ENCODE results near the gene ITGB5.
"Not testable (repeated sequence)": the region's sequence is repeated elsewhere in the genome, so short reads cannot be mapped to it uniquely, and the experiment has no call there.

Gene ITGB5

DNA sequence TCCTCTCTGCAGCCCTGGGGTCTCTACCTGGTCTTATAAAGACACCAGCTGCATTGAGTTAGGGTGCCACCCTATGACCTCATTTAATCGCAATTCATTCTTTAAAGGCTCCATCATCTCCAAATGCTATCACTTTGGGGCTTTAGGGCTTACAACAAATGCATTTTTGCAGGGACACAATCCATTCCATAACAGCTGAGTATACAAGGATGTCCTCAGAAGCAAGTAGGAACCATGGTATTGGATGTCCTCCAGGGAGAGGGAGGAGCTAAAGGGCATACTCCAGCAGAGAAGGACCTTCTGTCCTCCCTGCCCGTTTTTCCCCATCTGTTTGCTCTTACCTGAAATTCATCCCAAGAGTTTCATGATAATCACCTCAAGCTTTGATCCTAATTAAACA, 126.6 kb downstream of the ITGB5 start:
- TF ChIP-seq CSDC2 (CRISPR knock-in tag; IDR thresholded peaks at IDR 0.05) (no peak), TOX (CRISPR knock-in tag; IDR thresholded peaks at IDR 0.05; ENCODE audit: borderline replicate concordance) (0 out of 2 replicates have a peak, but pooled peaks have one; percentile 15)
- ATAC-seq = peak; percentile 70

DNA sequence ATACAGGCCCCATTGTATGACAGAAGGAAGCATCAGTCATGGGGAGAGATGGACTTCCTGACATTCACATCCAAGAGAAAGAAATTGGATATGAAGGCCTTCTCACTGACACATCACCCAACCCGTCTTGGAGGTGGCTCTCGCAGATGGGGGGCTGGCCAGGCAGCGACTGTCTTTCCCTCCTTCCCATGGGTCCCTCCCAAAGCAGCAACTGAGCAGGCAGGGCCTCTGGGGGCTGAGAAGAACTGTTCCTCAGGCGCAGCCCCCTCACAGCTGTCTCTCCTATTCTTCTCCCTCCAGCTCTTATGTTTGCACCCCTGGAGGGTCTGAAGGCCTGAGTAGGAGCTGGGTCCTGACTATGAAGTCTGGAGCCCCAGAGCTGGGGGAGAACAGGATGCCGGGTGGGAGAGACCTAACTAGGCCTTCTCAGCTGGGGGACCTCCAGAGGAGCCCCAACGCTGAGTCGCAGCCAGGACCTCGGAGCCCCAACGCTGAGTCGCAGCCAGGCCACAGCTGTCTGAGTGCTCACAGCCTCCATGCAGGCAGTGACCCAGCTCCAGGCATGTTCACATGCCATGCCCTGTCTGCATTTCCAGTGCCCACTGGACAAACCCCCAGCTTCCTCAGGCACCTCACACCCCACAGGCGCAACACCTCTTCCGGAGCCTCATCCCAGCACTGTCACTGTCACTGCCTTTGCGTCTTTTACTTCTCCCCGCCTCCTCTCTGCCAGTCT, 127.3 kb downstream of the ITGB5 start:
- ATAC-seq = peak; percentile 3; the same call in 1 of the 3 replicates
- TF ChIP-seq BACH2 (CRISPR knock-in tag; IDR thresholded peaks at IDR 0.05; ENCODE audit: borderline replicate concordance) = no peak
- no peak for TF ChIP-seq ZFP3 (CRISPR knock-in tag; IDR thresholded peaks at IDR 0.05)
- TF ChIP-seq ZNF8 (CRISPR knock-in tag; IDR thresholded peaks at IDR 0.05) = no peak
- TF ChIP-seq PPARA (CRISPR knock-in tag; IDR thresholded peaks at IDR 0.05; ENCODE audit: borderline replicate concordance) = no peak
- TF ChIP-seq, protein P1, sequence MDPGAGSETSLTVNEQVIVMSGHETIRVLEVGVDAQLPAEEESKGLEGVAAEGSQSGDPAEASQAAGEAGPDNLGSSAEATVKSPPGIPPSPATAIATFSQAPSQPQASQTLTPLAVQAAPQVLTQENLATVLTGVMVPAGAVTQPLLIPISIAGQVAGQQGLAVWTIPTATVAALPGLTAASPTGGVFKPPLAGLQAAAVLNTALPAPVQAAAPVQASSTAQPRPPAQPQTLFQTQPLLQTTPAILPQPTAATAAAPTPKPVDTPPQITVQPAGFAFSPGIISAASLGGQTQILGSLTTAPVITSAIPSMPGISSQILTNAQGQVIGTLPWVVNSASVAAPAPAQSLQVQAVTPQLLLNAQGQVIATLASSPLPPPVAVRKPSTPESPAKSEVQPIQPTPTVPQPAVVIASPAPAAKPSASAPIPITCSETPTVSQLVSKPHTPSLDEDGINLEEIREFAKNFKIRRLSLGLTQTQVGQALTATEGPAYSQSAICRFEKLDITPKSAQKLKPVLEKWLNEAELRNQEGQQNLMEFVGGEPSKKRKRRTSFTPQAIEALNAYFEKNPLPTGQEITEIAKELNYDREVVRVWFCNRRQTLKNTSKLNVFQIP (CRISPR knock-in tag; IDR thresholded peaks at IDR 0.05; ENCODE audit: borderline replicate concordance, low read depth) = no peak
- TF ChIP-seq, protein P2, sequence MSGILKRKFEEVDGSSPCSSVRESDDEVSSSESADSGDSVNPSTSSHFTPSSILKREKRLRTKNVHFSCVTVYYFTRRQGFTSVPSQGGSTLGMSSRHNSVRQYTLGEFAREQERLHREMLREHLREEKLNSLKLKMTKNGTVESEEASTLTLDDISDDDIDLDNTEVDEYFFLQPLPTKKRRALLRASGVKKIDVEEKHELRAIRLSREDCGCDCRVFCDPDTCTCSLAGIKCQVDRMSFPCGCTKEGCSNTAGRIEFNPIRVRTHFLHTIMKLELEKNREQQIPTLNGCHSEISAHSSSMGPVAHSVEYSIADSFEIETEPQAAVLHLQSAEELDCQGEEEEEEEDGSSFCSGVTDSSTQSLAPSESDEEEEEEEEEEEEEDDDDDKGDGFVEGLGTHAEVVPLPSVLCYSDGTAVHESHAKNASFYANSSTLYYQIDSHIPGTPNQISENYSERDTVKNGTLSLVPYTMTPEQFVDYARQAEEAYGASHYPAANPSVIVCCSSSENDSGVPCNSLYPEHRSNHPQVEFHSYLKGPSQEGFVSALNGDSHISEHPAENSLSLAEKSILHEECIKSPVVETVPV (CRISPR knock-in tag; IDR thresholded peaks at IDR 0.05) = no peak
- TF ChIP-seq TCF4 (CRISPR knock-in tag; IDR thresholded peaks at IDR 0.05; ENCODE audit: borderline replicate concordance) = no peak
- TF ChIP-seq ZNF565 (CRISPR knock-in tag; conservative IDR thresholded peaks at IDR 0.05; ENCODE audit: low read depth) = no peak

DNA sequence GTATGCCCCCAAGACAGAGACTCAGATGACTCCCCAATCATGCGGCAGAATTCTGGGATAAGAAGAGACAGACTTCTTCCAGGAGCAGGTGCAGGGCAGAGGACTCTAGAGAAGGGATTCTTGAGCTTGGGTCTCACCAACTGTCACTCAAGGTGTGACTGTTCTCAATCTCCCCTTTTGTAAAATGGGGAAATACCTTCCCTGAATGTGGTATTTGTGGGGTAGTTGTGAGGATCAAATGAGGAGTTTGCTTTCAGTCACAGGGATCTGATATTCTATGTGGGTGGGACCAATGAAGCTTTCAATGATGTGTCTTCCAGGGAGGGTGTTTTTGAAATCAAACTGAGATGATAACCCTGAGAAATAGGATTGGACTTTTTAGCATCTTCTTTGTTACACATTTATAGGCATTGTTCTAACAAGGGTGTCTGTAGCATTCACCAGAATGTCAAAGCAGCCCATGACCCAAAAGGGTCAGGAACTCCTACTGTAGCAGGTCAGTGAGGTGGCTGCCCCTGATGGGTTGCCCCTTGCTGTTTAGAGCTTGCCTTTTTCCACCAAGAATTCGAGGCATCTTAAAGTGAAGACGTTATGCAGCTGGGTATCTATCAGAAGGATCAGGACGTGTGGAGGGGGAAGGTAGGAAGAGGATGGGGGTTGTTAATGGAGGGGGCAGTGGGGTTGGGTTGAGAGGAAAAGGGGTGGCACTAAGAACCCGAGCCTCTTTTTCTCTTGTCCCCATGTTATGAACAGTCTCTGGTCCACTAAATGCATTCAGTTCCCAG, 128.1 kb downstream of the ITGB5 start:
- ATAC-seq = no peak
- TF ChIP-seq SNAI2 (CRISPR knock-in tag; IDR thresholded peaks at IDR 0.05) (no peak), ISL1 (CRISPR knock-in tag; IDR thresholded peaks at IDR 0.05) (no peak), TOX (CRISPR knock-in tag; IDR thresholded peaks at IDR 0.05; ENCODE audit: borderline replicate concordance) (no peak), ZFP3 (CRISPR knock-in tag; IDR thresholded peaks at IDR 0.05) (no peak), RARB (CRISPR knock-in tag; IDR thresholded peaks at IDR 0.05) (no peak), OSR1 (CRISPR knock-in tag; IDR thresholded peaks at IDR 0.05) (no peak), ARNTL (CRISPR knock-in tag; IDR thresholded peaks at IDR 0.05; ENCODE audit: borderline replicate concordance, low read depth) (no peak), ZNF8 (CRISPR knock-in tag; IDR thresholded peaks at IDR 0.05) (no peak), TCF4 (CRISPR knock-in tag; IDR thresholded peaks at IDR 0.05; ENCODE audit: borderline replicate concordance) (no peak)
- TF ChIP-seq, protein P3, sequence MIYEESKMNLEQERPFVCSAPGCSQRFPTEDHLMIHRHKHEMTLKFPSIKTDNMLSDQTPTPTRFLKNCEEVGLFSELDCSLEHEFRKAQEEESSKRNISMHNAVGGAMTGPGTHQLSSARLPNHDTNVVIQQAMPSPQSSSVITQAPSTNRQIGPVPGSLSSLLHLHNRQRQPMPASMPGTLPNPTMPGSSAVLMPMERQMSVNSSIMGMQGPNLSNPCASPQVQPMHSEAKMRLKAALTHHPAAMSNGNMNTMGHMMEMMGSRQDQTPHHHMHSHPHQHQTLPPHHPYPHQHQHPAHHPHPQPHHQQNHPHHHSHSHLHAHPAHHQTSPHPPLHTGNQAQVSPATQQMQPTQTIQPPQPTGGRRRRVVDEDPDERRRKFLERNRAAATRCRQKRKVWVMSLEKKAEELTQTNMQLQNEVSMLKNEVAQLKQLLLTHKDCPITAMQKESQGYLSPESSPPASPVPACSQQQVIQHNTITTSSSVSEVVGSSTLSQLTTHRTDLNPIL (CRISPR knock-in tag; IDR thresholded peaks at IDR 0.05; ENCODE audit: low read depth) = no peak
- TF ChIP-seq, protein P2 (CRISPR knock-in tag; IDR thresholded peaks at IDR 0.05) = no peak

DNA sequence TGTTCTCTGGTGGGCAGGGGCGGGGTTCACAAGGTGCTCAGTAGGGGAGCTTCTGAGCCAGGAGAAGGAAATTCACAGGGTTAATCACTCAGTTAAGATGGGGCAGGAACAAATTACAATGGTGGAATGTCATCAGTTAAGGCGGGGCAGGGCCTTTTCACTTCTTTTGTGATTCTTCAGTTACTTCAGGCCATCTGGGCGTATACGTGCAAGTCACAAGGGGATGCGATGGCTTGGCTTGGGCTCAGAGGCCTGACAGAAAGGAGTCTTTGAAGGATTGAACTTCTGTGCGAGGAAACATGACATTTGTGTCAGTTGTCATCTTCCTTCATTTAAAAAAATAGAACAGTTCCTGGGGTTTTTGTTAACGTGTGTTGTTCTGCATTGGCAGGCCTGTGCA, 129.2 kb downstream of the ITGB5 start:
- not testable (repeated sequence) for ATAC-seq

DNA sequence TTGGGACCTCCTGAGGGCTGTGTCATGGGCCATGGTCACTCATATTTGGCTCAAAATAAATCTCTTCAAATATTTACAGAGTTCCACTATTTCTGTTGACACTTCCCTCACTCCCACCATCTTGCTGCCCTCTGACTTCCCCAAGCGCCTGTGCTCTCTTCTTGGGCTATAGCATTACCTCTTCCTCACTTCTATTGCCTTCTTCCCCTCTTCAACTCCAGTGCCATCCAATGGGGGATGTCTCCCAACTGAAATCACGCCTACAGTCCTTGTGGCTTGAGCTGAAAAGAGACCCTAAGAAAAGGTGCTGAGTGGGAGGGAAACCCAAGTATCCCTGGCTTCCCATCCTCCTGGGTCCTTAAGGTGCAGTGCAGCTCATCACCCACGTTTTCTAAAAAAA, 135.1 kb downstream of the ITGB5 start:
- ATAC-seq = no peak
- TF ChIP-seq ZFP3 (CRISPR knock-in tag; IDR thresholded peaks at IDR 0.05) (no peak), ZFP30 (CRISPR knock-in tag; IDR thresholded peaks at IDR 0.05) (no peak), ZC3H10 (CRISPR knock-in tag; IDR thresholded peaks at IDR 0.05) (no peak), ISL1 (CRISPR knock-in tag; IDR thresholded peaks at IDR 0.05) (no peak), SNAI2 (CRISPR knock-in tag; IDR thresholded peaks at IDR 0.05) (no peak), PPARA (CRISPR knock-in tag; IDR thresholded peaks at IDR 0.05; ENCODE audit: borderline replicate concordance) (no peak), CSDC2 (CRISPR knock-in tag; IDR thresholded peaks at IDR 0.05) (no peak), ZNF8 (CRISPR knock-in tag; IDR thresholded peaks at IDR 0.05) (no peak), TCF4 (CRISPR knock-in tag; IDR thresholded peaks at IDR 0.05; ENCODE audit: borderline replicate concordance) (no peak), ZNF70 (CRISPR knock-in tag; IDR thresholded peaks at IDR 0.05) (no peak), ESRRG (CRISPR knock-in tag; IDR thresholded peaks at IDR 0.05) (no peak)
- TF ChIP-seq, protein P1 (CRISPR knock-in tag; IDR thresholded peaks at IDR 0.05; ENCODE audit: borderline replicate concordance, low read depth) = no peak
- TF ChIP-seq, protein P4, sequence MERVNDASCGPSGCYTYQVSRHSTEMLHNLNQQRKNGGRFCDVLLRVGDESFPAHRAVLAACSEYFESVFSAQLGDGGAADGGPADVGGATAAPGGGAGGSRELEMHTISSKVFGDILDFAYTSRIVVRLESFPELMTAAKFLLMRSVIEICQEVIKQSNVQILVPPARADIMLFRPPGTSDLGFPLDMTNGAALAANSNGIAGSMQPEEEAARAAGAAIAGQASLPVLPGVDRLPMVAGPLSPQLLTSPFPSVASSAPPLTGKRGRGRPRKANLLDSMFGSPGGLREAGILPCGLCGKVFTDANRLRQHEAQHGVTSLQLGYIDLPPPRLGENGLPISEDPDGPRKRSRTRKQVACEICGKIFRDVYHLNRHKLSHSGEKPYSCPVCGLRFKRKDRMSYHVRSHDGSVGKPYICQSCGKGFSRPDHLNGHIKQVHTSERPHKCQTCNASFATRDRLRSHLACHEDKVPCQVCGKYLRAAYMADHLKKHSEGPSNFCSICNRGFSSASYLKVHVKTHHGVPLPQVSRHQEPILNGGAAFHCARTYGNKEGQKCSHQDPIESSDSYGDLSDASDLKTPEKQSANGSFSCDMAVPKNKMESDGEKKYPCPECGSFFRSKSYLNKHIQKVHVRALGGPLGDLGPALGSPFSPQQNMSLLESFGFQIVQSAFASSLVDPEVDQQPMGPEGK (CRISPR knock-in tag; IDR thresholded peaks at IDR 0.05; ENCODE audit: borderline replicate concordance) = no peak

Data from SK-N-SH treated with all-trans-retinoic acid at 6 μM for 48 hours (cell line).